SK-N-SH treated with all-trans-retinoic acid at 6 μM for 48 hours (cell line): ENCODE results near the gene ADAM30.

Source experiments
- BACH2 ChIP-seq: fragments of 250-450 bp; sonication (Bioruptor Pico); IDR thresholded peaks from 2 replicates; pipeline ENCODE4 v1.9.0; 2021; ENCODE audit warnings: mild to moderate bottlenecking, borderline replicate concordance
- ISL1 ChIP-seq: fragments of 250-450 bp; sonication (Bioruptor Pico); IDR thresholded peaks from 2 replicates; pipeline ENCODE4 v2.1.2; 2022; ENCODE audit warnings: mild to moderate bottlenecking, moderate library complexity
- OSR1 ChIP-seq: fragments of 250-450 bp; sonication (Bioruptor Pico); IDR thresholded peaks from 2 replicates; pipeline ENCODE4 v1.8.0; 2022; ENCODE audit warnings: moderate library complexity, mild to moderate bottlenecking, inconsistent platforms
- PPARA ChIP-seq: fragments of 250-450 bp; sonication (Bioruptor Pico); IDR thresholded peaks from 2 replicates; pipeline ENCODE4 v1.5.0; 2020; ENCODE audit warnings: mild to moderate bottlenecking, borderline replicate concordance
- RARB ChIP-seq: fragments of 250-450 bp; sonication (Bioruptor Pico); IDR thresholded peaks from 2 replicates; pipeline ENCODE4 v1.8.0; 2021; ENCODE audit warnings: mild to moderate bottlenecking, moderate library complexity
- TOX ChIP-seq: fragments of 250-450 bp; sonication (Bioruptor Pico); IDR thresholded peaks from 2 replicates; pipeline ENCODE4 v1.8.0; 2021; ENCODE audit warnings: mild to moderate bottlenecking, moderate library complexity, borderline replicate concordance
- ZC3H10 ChIP-seq: fragments of 250-450 bp; sonication (Bioruptor Pico); IDR thresholded peaks from 2 replicates; pipeline ENCODE4 v1.5.1; 2021; ENCODE audit warnings: mild to moderate bottlenecking, moderate library complexity
- ZFP3 ChIP-seq: fragments of 250-450 bp; sonication (Bioruptor Pico); IDR thresholded peaks from 2 replicates; pipeline ENCODE4 v1.5.0; 2020; ENCODE audit warnings: mild to moderate bottlenecking, moderate library complexity
- ZNF565 ChIP-seq: fragments of 450-650 bp; formaldehyde crosslinking; conservative IDR thresholded peaks from 2 replicates; pipeline ENCODE4 v1.5.0; 2020; ENCODE audit warnings: low read depth, mild to moderate bottlenecking, moderate library complexity
- ZNF8 ChIP-seq: fragments of 450-650 bp; formaldehyde crosslinking; IDR thresholded peaks from 2 replicates; pipeline ENCODE4 v1.5.0; 2020; ENCODE audit warnings: mild to moderate bottlenecking, moderate library complexity
- TF ChIP-seq, protein P1 (sequence below): fragments of 250-450 bp; sonication (Bioruptor Pico); IDR thresholded peaks from 2 replicates; pipeline ENCODE4 v1.8.0; 2020; ENCODE audit warnings: mild to moderate bottlenecking, moderate library complexity, borderline replicate concordance
- TF ChIP-seq, protein P2 (sequence below): fragments of 250-450 bp; sonication (Bioruptor Pico); IDR thresholded peaks from 2 replicates; pipeline ENCODE4 v1.8.0; 2021; ENCODE audit warnings: low read depth, mild to moderate bottlenecking, moderate library complexity, borderline replicate concordance
- TF ChIP-seq, protein P3 (sequence below): fragments of 250-450 bp; sonication (Bioruptor Pico); IDR thresholded peaks from 2 replicates; pipeline ENCODE4 v1.5.1; 2020; ENCODE audit warnings: low read depth, mild to moderate bottlenecking, moderate library complexity

DNA sequence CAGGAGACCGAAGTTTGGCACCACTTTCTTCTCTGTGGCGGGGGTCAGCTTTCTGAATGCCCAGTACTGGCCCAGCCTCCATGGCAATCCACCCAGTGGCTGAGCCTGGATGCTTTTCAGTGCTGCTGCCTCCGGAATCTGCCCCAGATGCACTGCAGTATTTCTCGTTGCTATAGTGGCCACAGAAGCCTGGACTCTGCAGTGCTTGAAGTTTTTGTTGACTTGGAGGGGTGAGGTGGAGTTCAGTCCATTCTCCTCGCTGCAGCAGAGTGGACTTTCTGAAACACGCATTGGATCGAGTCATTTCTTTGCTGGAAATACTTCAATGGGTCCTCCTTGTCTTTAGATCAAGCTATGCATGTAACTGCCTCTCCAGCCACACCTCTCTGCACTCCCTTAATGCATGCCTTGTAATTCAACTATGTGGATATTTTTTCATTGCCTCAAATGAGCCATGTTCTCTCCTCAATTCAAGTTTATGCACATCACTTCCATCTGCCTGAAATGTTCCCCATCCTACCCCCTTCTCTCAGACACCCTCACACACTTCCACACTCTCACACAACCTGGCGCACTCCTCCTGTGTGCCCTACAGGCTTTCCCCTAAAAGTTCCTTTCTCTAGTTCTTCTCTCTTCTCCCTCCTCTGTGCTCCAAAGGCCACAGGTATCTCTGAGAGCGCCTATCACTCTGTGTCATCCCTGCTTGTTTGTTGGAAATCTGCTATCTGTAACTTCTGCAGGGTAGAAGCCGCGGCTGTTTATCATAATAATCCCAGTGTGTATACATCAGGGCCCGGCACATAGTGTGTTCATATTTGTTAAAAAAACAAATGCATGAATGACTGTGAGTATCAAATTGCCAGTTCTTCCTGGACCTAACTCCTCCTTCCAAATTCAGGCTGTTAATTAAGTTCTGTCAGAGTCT, 16.5 kb downstream of the ADAM30 start:
- TF ChIP-seq OSR1 (no peak), RARB (CRISPR knock-in tag) (no peak), ISL1 (no peak), ZNF565 (CRISPR knock-in tag) (no peak), ZFP3 (CRISPR knock-in tag) (no peak), ZC3H10 (CRISPR knock-in tag) (no peak), PPARA (CRISPR knock-in tag) (no peak), TOX (CRISPR knock-in tag) (no peak), ZNF8 (CRISPR knock-in tag) (no peak), BACH2 (CRISPR knock-in tag) (no peak)
- TF ChIP-seq, protein P1, sequence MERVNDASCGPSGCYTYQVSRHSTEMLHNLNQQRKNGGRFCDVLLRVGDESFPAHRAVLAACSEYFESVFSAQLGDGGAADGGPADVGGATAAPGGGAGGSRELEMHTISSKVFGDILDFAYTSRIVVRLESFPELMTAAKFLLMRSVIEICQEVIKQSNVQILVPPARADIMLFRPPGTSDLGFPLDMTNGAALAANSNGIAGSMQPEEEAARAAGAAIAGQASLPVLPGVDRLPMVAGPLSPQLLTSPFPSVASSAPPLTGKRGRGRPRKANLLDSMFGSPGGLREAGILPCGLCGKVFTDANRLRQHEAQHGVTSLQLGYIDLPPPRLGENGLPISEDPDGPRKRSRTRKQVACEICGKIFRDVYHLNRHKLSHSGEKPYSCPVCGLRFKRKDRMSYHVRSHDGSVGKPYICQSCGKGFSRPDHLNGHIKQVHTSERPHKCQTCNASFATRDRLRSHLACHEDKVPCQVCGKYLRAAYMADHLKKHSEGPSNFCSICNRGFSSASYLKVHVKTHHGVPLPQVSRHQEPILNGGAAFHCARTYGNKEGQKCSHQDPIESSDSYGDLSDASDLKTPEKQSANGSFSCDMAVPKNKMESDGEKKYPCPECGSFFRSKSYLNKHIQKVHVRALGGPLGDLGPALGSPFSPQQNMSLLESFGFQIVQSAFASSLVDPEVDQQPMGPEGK, result no peak
- TF ChIP-seq, protein P2, sequence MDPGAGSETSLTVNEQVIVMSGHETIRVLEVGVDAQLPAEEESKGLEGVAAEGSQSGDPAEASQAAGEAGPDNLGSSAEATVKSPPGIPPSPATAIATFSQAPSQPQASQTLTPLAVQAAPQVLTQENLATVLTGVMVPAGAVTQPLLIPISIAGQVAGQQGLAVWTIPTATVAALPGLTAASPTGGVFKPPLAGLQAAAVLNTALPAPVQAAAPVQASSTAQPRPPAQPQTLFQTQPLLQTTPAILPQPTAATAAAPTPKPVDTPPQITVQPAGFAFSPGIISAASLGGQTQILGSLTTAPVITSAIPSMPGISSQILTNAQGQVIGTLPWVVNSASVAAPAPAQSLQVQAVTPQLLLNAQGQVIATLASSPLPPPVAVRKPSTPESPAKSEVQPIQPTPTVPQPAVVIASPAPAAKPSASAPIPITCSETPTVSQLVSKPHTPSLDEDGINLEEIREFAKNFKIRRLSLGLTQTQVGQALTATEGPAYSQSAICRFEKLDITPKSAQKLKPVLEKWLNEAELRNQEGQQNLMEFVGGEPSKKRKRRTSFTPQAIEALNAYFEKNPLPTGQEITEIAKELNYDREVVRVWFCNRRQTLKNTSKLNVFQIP, result no peak
- TF ChIP-seq, protein P3, sequence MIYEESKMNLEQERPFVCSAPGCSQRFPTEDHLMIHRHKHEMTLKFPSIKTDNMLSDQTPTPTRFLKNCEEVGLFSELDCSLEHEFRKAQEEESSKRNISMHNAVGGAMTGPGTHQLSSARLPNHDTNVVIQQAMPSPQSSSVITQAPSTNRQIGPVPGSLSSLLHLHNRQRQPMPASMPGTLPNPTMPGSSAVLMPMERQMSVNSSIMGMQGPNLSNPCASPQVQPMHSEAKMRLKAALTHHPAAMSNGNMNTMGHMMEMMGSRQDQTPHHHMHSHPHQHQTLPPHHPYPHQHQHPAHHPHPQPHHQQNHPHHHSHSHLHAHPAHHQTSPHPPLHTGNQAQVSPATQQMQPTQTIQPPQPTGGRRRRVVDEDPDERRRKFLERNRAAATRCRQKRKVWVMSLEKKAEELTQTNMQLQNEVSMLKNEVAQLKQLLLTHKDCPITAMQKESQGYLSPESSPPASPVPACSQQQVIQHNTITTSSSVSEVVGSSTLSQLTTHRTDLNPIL (CRISPR knock-in tag), result no peak
